CD8-positive, alpha-beta memory T cell (primary cell): Measurements from ENCODE around the gene TSPAN1. TPM values are rescaled to one million over a fixed set of nuclear protein-coding genes. Genes with fewer than 3 reads are reported as not detected.
"Not testable (repeated sequence)": the region's sequence is repeated elsewhere in the genome, so short reads cannot be mapped to it uniquely, and the experiment has no call there.

ENCODE experiments used
- CTCF ChIA-PET: fragments of 350-600 bp; sonication (Branson Sonifier 250); formaldehyde crosslinking; loops from one replicate; lab custom pipeline; 2021; ENCODE audit warnings: antibody characterized with exemption; lab: Charles Lee
- POLR2A ChIA-PET: fragments of 350-600 bp; sonication (Branson Sonifier 250); formaldehyde crosslinking; loops from one replicate; lab custom pipeline; 2021; ENCODE audit warnings: antibody characterized with exemption; lab: Charles Lee
- DNase-seq, 5 donors: peaks; one replicate each; pipeline versions ENCODE4 v3.0.0 to v3.0.0-alpha.2; 2020 to 2022; ENCODE audit warnings: mixed read lengths in 1 of 5
- H3K27ac ChIP-seq: one replicate; pipeline ENCODE4 v1.7.0; 2013; ENCODE audit warnings: low read depth, mild to moderate bottlenecking, low read length, moderate library complexity
- H3K27me3 ChIP-seq: 2 replicates; pipeline ENCODE4 v1.7.0; 2013; ENCODE audit warnings: low read length, mild to moderate bottlenecking; ENCODE audit not compliant: insufficient read depth, poor library complexity, severe bottlenecking
- H3K36me3 ChIP-seq: 2 replicates; pipeline ENCODE4 v1.7.0; 2013; ENCODE audit warnings: mild to moderate bottlenecking, low read length, moderate library complexity; ENCODE audit not compliant: insufficient read depth
- H3K4me1 ChIP-seq: 2 replicates; pipeline ENCODE4 v1.7.0; 2013; ENCODE audit warnings: mild to moderate bottlenecking, low read length, moderate library complexity; ENCODE audit not compliant: insufficient read depth
- H3K4me3 ChIP-seq: 2 replicates; pipeline ENCODE4 v1.7.0; 2013; ENCODE audit warnings: mild to moderate bottlenecking, low read length
- H3K9me3 ChIP-seq: 2 replicates; pipeline ENCODE4 v1.7.0; 2013; ENCODE audit warnings: mild to moderate bottlenecking, low read length
- H3K27ac Mint-ChIP-seq, 8 donors: one replicate each; pipeline ENCODE4 v1.8.0; 2020 to 2021; ENCODE audit warnings: mixed read lengths in 8 of 8, mild to moderate bottlenecking in 6 of 8, inconsistent platforms in 3 of 8, moderate library complexity in 3 of 8
- H3K27me3 Mint-ChIP-seq, 2 donors: one replicate each; pipeline ENCODE4 v1.8.0; 2020 to 2021; ENCODE audit warnings: mixed read lengths in 2 of 2, mild to moderate bottlenecking in 1 of 2, moderate library complexity in 1 of 2
- H3K36me3 Mint-ChIP-seq, 3 donors: one replicate each; pipeline ENCODE4 v1.8.0; 2020 to 2021; ENCODE audit warnings: mixed read lengths in 3 of 3, inconsistent platforms in 1 of 3, mild to moderate bottlenecking in 1 of 3
- H3K4me1 Mint-ChIP-seq, 3 donors: one replicate each; pipeline ENCODE4 v1.8.0; 2020 to 2021; ENCODE audit warnings: mixed read lengths in 3 of 3, inconsistent platforms in 1 of 3, mild to moderate bottlenecking in 1 of 3
- H3K4me3 Mint-ChIP-seq, 7 donors: one replicate each; pipeline ENCODE4 v1.8.0; 2020 to 2021; ENCODE audit warnings: mixed read lengths in 7 of 7, mild to moderate bottlenecking in 6 of 7, moderate library complexity in 4 of 7, inconsistent platforms in 2 of 7
- H3K9me3 Mint-ChIP-seq, 5 donors: one replicate each; pipeline ENCODE4 v1.8.0; 2020 to 2022; ENCODE audit warnings: mixed read lengths in 5 of 5, mild to moderate bottlenecking in 3 of 5, moderate library complexity in 2 of 5, inconsistent platforms in 1 of 5
- polyA plus RNA-seq: library from polyadenylated mRNA; unstranded; fragments of 300-500 nt; fragmentation: Illumina TruSeq; gene quantifications from one replicate; pipeline ENCODE4 v1.2.3, GENCODE V29; 2021
- total RNA-seq, 2 experiments: library from RNA; stranded (reverse); gene quantifications; one replicate each; pipeline ENCODE4 v1.2.3, GENCODE V29; 2021

Gene TSPAN1
- total and polyA plus RNA-seq, 3 experiments from 2014 or later = not detected

DNA sequence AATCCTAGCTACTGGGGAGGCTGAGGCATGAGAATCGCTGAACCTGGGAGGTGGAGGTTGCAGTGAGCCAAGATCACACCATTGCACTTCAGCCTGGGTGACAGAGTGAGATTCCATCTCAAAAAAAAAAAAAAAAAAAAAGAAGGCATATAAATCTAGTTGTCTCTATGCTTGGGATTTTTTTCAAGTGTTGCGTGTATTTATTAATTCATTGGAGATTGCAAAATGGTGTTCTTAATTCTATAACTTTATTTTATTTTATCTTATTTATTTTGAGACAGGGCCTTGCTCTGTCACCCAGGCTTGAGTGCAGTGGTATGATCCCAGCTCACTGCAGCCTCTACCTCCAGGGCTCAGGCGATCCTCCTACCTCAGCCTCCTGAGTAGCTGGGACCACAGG is 56.3 kb downstream of the TSPAN1 start:
- DNase-seq, H3K4me3 ChIP-seq, H3K36me3 ChIP-seq, H3K27me3 Mint-ChIP-seq, POLR2A ChIA-PET, H3K4me3 Mint-ChIP-seq, H3K36me3 Mint-ChIP-seq, H3K9me3 ChIP-seq, H3K27me3 ChIP-seq, H3K4me1 ChIP-seq, H3K27ac Mint-ChIP-seq, H3K4me1 Mint-ChIP-seq, H3K27ac ChIP-seq, H3K9me3 Mint-ChIP-seq: not testable (repeated sequence)
- CTCF ChIA-PET = interaction anchor here (0.7 to 3.6 kb wide), 4 partner anchors 8 to 47 kb away, joined by 3 to 16 read pairs (median 4); no protein-coding TSS in a partner anchor

Other genes starting within 250 kb of the TSPAN1 start
- gene PIK3R3, start 42.5 kb upstream of the TSPAN1 start, total RNA-seq = 1 to 10 TPM; 4.3 to 4.7 TPM
- gene PIK3R3, start 42.5 kb upstream of the TSPAN1 start, polyA plus RNA-seq = 3.3 TPM
- not detected for gene P3R3URF, start 1.4 kb downstream of the TSPAN1 start, total RNA-seq
- not detected for gene P3R3URF, start 1.4 kb downstream of the TSPAN1 start, polyA plus RNA-seq
- 10 to 100 TPM; 56.4 to 61.4 TPM for gene POMGNT1, start 23.3 kb downstream of the TSPAN1 start, total RNA-seq
- 34.2 TPM for gene POMGNT1, start 23.3 kb downstream of the TSPAN1 start, polyA plus RNA-seq
- not detected for gene LURAP1, start 28.2 kb downstream of the TSPAN1 start, total RNA-seq
- 0.13 TPM for gene LURAP1, start 28.2 kb downstream of the TSPAN1 start, polyA plus RNA-seq
- 10 to 100 TPM; 50.7 to 53.7 TPM for gene RAD54L, start 72.7 kb downstream of the TSPAN1 start, total RNA-seq
- 0.39 TPM for gene RAD54L, start 72.7 kb downstream of the TSPAN1 start, polyA plus RNA-seq
- 10 to 100 TPM; 40.3 to 41.3 TPM for gene LRRC41, start 128.5 kb downstream of the TSPAN1 start, total RNA-seq
- 49.9 TPM for gene LRRC41, start 128.5 kb downstream of the TSPAN1 start, polyA plus RNA-seq
- 100 to 1,000 TPM; 371 to 394 TPM for gene UQCRH, start 128.6 kb downstream of the TSPAN1 start, total RNA-seq
- 278 TPM for gene UQCRH, start 128.6 kb downstream of the TSPAN1 start, polyA plus RNA-seq
- gene NSUN4, start 165.7 kb downstream of the TSPAN1 start, total RNA-seq = 10 to 100 TPM; 29.5 to 32.4 TPM
- 14.5 TPM for gene NSUN4, start 165.7 kb downstream of the TSPAN1 start, polyA plus RNA-seq
- 1 to 10 TPM; 4.5 to 5.1 TPM for gene FAAH, start 219.2 kb downstream of the TSPAN1 start, total RNA-seq
- 1.3 TPM for gene FAAH, start 219.2 kb downstream of the TSPAN1 start, polyA plus RNA-seq